Measurements from ENCODE around the gene C6orf52. TPM values are rescaled to one million over a fixed set of nuclear protein-coding genes. Genes with fewer than 3 reads are reported as not detected.
"Not testable (repeated sequence)": the region's sequence is repeated elsewhere in the genome, so short reads cannot be mapped to it uniquely, and the experiment has no call there.

Gene C6orf52
- total RNA-seq, 2 donors from 2014 or later: not detected

DNA sequence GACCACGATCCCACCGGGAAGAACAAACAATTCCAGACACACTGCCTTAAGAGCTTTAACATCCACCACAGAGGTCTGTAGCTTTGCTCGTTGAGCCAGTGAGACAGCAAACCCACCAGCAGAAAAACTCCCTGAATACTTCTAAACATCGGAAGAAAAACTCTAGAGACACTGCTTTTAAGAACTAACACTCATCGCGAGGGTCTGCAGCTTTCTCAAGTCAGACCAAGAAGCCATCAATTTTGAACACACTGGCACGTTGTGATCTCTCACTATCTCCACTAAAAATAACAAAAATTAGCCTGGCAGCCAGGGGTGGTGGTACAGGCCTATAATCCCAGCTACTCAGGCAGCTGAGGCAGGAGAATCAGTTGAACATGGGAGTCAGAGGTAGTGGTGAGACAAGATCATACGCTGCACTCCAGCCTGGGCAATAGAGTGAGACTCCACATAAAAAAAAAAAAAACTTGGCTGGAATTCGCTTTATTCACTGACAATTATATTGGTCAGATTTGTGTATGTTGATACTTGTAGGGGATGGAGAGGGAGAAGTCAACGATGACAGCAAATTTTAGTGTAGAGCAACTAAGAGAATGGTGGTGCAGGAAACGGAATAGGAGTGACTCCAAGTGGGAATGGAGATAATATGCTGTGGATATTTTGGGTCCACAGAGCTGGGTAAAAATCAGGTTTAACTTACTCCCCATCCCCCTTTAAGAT lies 27.6 kb upstream of the C6orf52 start:
- Mint-ChIP-seq H3K36me3 (ENCODE audit: low read depth) (peaks cover 16% of the 10 kb centered on the region), H3K9me3 (no peaks in the 10 kb centered on the region), H3K27ac (peak overlapping the region; percentile 98), H3K4me1 (peaks cover 25% of the 10 kb centered on the region), H3K27me3 (no peaks in the 10 kb centered on the region), H3K4me3 (peak overlapping the region; percentile 97)
- ATAC-seq (replicated peaks): no peak

DNA sequence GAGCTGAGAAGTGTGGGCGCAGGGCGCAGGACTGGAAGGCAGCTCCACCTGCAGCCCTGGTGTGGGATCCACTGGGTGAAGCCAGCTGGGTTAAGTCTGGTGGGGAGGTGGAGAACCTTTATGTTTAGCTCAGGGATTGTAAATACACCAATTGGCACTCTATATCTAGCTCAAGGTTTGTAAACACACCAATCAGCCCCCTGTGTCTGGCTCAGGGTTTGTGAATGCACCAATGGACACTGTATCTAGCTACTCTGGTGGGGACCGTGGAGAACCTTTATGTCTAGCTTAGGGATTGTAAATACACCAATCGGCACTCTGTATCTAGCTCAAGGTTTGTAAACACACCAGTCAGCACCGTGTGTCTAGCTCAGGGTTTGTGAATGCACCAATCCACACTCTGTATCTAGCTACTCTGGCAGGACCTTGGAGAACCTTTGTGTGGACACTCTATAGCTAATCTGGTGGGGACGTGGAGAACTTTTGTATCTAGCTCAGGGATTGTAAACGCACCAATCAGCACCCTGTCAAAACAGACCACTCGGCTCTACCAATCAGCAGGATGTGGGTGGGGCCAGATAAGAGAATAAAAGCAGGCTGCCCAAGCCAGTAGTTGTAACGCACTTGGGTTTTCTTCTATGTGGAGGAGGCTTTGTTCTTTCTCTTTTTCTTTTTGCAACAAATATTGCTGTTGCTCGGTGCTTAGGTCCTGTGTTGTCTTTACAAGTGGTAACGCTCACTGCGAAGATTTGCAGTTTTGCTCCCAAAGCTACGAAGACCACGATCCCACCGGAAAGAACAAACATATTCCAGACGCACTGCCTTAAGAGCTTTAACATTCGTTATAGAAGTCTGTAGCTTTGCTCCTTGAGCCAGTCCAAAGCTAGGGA lies 26.8 kb upstream of the C6orf52 start:
- ATAC-seq (replicated peaks); H3K27me3 Mint-ChIP-seq; H3K9me3 Mint-ChIP-seq: not testable (repeated sequence)
- H3K36me3 Mint-ChIP-seq (ENCODE audit: low read depth): peaks cover 11% of the 10 kb centered on the region
- H3K4me3 Mint-ChIP-seq: peak overlapping the region; percentile 97
- peaks cover 25% of the 10 kb centered on the region for H3K4me1 Mint-ChIP-seq
- H3K27ac Mint-ChIP-seq: peak overlapping the region; percentile 98

DNA sequence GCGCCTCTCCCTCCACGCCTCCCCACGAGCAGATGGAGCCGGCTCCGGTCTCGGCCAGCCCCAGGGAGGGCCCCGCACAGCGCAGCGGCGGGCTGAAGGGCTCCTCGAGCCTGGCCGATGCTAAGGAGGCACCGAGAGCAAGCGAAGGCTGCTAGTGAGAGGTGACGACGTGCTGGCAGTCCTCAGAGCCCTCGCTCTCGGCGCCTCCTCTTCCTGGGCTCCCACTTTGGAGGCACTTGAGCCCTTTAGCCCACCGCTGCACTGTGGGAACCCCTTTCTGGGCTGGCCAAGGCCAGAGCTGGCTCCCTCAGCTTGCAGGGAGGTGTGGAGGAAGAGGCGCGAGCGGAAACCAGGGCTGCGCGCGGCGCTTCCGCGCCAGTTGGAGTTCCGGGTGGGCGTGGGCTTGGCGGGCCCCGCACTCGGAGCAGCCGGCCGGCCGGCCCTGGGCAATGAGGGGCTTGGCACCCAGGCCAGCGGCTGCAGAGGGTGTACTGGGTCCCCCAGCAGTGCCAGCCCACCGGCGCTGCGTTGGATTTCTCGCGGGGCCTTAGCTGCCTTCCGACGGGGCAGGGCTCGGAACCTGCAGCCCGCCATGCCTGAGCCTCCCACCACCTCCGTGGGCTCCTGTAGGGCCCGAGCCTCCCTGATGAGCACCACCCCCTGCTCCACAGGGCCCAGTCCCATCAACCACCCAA lies 26.0 kb upstream of the C6orf52 start:
- H3K9me3 Mint-ChIP-seq: no peaks in the 10 kb centered on the region
- H3K27me3 Mint-ChIP-seq: no peaks in the 10 kb centered on the region
- H3K4me3 Mint-ChIP-seq: peak overlapping the region; percentile 97
- peaks cover 20% of the 10 kb centered on the region for H3K4me1 Mint-ChIP-seq
- peaks cover 3% of the 10 kb centered on the region for H3K36me3 Mint-ChIP-seq (ENCODE audit: low read depth)
- peak; percentile 33 for ATAC-seq (replicated peaks)
- peak overlapping the region; percentile 98 for H3K27ac Mint-ChIP-seq

DNA sequence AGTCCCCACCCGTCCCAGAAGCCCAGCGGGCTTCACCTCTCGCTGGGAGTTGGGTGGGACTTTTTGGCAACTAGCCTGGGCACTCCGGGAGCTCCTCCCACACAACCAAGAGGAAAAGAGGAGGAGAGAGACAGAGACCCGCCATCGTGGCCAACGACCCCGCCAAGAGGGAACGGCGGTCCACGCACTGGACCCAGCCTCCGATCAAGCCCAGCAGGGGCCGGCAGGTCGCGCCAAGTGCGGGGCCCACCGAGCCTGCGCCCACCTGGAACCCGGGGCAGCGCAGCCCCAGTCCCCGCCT lies 25.5 kb upstream of the C6orf52 start:
- no peaks in the 10 kb centered on the region for H3K9me3 Mint-ChIP-seq
- H3K36me3 Mint-ChIP-seq (ENCODE audit: low read depth): no peaks in the 10 kb centered on the region
- ATAC-seq (replicated peaks): no peak
- H3K27ac Mint-ChIP-seq: peak overlapping the region; percentile 78
- H3K4me3 Mint-ChIP-seq: peak overlapping the region; percentile 97
- H3K4me1 Mint-ChIP-seq: peaks cover 17% of the 10 kb centered on the region
- H3K27me3 Mint-ChIP-seq: no peaks in the 10 kb centered on the region

DNA sequence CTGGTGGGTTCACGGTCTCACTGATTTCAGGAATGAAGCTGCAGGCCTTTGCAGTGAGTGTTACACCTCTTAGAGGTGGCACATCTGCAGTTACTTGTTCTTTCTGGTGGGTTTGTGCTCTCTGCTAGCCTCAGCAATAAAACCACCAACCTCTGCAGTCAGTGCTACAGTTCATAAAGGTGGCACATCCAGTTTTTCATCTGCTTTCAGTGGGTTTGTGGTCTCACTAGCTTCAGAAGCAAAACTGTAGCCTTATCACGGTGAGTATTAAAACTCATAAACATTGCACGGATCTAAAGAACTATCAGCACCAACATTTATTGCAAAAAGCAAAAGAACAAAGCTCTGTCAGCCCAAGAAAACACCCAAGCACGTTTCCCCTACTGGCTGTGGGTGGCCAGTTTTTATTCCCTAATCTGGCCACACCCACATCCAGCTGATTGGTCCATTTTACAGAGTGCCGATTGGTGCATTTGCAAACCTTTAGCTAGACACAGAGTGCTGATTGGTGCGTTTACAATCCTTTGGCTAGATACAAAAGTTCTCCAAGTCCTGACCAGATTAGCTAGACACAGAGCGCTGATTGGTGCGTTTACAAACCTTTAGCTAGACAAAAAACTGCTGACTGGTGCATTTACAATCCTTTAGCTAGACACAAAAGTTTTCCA lies 25.0 kb upstream of the C6orf52 start:
- H3K36me3 Mint-ChIP-seq (ENCODE audit: low read depth): no peaks in the 10 kb centered on the region
- H3K27me3 Mint-ChIP-seq: no peaks in the 10 kb centered on the region
- no peaks in the 10 kb centered on the region for H3K9me3 Mint-ChIP-seq
- no peak for ATAC-seq (replicated peaks)
- H3K27ac Mint-ChIP-seq: peak overlapping the region; percentile 78
- peak overlapping the region; percentile 97 for H3K4me3 Mint-ChIP-seq
- peaks cover 17% of the 10 kb centered on the region for H3K4me1 Mint-ChIP-seq

DNA sequence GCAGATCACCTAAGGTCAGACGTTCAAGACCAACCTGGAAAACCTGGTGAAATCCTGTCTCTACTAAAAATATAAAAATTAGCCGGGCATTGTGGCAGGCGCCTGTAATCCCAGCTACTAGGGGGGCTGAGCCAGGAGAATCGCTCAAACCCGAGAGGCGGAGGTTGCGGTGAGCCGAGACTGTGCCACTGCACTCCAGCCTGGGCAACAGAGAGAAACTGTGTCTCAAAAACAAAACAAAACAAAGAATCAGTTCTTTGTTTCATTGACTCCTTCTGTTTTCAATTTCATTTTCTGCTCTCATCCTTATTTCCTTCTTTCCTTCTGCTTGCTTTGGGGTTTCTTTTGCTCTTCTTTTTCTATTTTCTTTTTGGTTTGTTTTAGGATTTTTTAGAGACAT lies 19.5 kb upstream of the C6orf52 start:
- no peak overlapping the region for H3K4me3 Mint-ChIP-seq
- H3K27me3 Mint-ChIP-seq: no peaks in the 10 kb centered on the region
- H3K4me1 Mint-ChIP-seq: no peaks in the 10 kb centered on the region
- H3K36me3 Mint-ChIP-seq (ENCODE audit: low read depth): peaks cover 21% of the 10 kb centered on the region
- H3K9me3 Mint-ChIP-seq: no peaks in the 10 kb centered on the region
- peak overlapping the region; percentile 13 for H3K27ac Mint-ChIP-seq
- ATAC-seq (replicated peaks): no peak

DNA sequence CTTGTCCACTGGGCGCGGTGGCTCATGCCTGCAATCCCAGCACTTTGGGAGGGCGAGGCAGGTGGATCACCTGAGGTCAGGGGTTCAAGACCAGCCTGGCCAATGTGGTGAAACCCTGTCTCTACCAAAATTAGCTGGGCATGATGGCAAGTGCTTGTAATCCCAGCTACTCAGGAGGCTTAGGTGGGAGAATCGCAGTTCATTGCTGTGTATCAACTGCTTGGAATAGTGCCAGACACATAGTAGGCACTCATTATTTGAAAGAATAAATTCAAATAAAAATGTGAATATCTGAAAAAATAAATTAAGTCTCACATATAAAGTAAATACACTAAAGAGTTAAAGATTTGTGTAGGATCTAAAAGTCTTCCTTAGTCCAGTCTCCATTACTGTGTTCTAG lies 2.2 kb upstream of the C6orf52 start:
- ATAC-seq (replicated peaks): no peak
- peak overlapping the region; percentile 90 for H3K4me3 Mint-ChIP-seq
- no peaks in the 10 kb centered on the region for H3K9me3 Mint-ChIP-seq
- H3K36me3 Mint-ChIP-seq (ENCODE audit: low read depth): peaks cover 76% of the 10 kb centered on the region
- H3K27me3 Mint-ChIP-seq: no peaks in the 10 kb centered on the region
- H3K27ac Mint-ChIP-seq: no peak overlapping the region
- H3K4me1 Mint-ChIP-seq: no peaks in the 10 kb centered on the region

DNA sequence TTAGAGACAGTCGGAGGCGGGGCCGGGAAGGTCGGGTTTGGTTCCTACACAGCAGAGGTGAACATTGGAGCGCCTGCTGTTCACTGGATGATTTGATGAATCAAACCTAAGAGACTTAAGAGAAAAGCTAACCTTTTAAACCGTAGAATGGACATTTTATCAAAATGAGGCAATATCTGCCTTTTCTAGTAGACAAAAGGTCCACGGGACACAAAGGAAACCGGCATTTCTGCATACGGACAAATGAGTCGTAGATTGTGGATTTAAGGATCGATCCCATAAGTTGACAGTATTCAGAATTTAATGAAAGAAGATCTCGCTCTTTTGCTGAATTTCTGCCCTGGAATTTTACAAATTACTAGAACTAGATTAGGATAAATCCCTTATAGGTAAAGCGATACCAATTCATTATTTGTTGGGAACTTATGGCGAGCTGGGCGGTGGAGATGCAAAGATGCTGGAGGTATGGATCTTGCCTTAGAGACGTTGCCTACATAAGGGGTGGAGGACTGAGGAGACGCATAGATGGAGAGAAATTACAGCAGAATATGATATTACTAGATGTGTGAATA lies 756 bp upstream of the C6orf52 start:
- ATAC-seq (replicated peaks): no peak
- Mint-ChIP-seq H3K9me3 (no peaks in the 10 kb centered on the region), H3K4me3 (peak overlapping the region; percentile 90), H3K36me3 (ENCODE audit: low read depth) (peaks cover 61% of the 10 kb centered on the region), H3K27ac (peak overlapping the region; percentile 99), H3K27me3 (no peaks in the 10 kb centered on the region), H3K4me1 (no peaks in the 10 kb centered on the region)

DNA sequence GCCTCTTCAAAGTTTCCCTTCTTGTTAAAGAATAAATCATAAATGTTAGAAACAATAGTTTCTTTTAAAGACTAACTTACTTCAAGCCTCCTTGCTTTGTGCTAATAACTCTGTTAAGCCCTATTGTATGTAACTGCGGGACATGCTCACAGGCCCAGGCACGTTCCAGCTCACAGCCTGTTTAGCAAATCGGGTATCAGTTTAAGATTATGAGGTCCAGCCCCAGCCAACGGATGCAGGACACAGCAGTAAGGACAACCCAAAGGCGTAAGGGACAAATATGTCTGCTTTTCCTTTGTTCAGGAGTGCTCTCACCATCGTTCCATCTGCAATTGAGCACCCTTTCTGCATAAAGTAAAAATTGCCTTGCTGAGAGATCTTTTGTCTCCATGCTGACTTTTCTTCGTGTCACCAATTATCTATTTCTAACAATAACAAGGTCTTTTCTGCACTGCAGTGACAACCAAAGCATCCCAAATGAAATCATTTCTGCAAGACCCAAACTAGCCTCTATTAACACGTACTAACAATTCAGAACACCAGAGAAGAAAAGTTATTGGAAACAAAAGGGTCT lies 1.4 kb downstream of the C6orf52 start:
- Mint-ChIP-seq H3K27me3 (no peaks in the 10 kb centered on the region), H3K27ac (peak overlapping the region; percentile 61), H3K36me3 (ENCODE audit: low read depth) (peaks cover 40% of the 10 kb centered on the region), H3K9me3 (no peaks in the 10 kb centered on the region), H3K4me3 (peak overlapping the region; percentile 90), H3K4me1 (no peaks in the 10 kb centered on the region)
- ATAC-seq (replicated peaks): no peak

DNA sequence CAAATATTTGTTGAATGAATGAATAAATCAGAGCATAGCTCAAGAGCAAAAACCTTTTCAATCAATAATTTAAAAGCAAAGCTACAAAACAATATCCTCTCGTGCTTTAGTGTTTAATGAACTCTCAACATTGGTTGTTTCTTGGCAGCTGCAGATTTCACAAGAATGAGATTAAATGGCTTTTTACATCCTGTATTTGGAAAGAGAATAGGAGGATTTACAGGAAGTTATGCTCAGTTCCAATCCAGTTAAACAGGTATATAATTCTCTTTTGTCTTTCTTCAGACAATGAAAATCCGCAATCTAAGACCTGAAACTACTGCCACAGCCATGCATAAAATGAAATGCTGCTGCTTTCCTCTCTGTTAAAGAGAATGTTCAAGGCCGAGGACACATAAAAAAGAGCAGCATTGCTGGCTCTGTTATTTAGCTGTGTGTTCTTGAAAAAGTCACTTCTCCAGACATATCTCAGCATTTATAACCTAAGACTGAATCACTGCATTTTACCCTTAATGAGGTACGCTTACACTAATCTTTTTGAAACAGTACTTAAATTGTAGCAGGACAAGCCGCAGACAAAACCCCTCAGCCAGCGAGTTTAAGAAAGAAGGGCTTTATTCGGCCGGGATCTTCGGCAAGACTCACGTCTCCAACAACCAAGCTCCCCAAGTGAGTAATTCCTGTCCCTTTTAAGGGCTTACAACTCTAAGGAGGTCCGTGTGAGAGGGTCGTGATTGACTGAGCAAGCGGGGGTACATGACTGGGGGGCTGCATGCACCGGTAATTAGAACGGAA lies 3.6 kb downstream of the C6orf52 start:
- H3K4me3 Mint-ChIP-seq: no peak overlapping the region
- no peak for ATAC-seq (replicated peaks)
- H3K27me3 Mint-ChIP-seq: no peaks in the 10 kb centered on the region
- H3K4me1 Mint-ChIP-seq: no peaks in the 10 kb centered on the region
- H3K9me3 Mint-ChIP-seq: no peaks in the 10 kb centered on the region
- H3K27ac Mint-ChIP-seq: no peak overlapping the region
- H3K36me3 Mint-ChIP-seq (ENCODE audit: low read depth): peaks cover 18% of the 10 kb centered on the region

DNA sequence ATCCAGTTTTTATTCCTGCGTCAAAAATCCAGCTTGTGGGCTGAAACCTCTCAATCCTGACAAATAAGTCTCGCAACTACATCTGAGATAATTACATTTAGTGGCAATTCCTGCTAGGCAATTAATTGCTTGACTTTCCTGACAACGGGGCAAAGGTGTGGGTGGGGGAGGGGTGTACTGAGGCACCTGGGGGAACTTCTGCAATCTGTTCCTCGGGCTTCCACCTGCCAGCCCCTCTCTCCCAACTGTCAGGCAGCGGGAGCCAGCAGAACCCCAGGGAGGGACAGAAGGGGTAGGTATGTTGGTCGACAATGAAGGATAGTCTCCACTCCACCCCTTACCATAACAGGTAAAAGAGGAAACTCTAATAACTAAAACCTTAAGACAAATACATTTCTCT lies 6.8 kb downstream of the C6orf52 start:
- Mint-ChIP-seq H3K36me3 (ENCODE audit: low read depth) (no peaks in the 10 kb centered on the region), H3K27ac (no peak overlapping the region), H3K9me3 (no peaks in the 10 kb centered on the region), H3K4me1 (no peaks in the 10 kb centered on the region), H3K4me3 (no peak overlapping the region), H3K27me3 (peaks cover 5% of the 10 kb centered on the region)
- no peak for ATAC-seq (replicated peaks)

DNA sequence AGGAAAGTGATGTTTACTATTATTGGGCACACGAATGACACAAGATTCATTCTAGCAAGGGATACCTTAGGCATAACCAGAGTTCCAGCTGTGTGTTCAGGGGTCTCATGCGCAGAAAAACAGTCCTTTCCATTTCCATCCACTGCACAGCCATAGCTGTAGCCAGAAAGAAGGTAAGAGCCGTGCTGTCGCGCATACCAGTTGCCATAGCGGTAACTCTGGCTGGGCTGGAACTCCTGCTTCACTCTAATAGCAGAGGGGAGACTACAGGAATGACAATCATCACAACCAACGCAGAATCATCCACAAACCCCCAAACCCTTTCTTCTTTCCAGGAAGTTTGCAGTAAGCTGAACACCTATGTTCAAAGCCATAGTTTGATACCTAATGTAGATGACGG lies 7.5 kb downstream of the C6orf52 start:
- Mint-ChIP-seq H3K4me3 (no peak overlapping the region), H3K9me3 (no peaks in the 10 kb centered on the region), H3K4me1 (no peaks in the 10 kb centered on the region), H3K27ac (no peak overlapping the region), H3K27me3 (peaks cover 5% of the 10 kb centered on the region), H3K36me3 (ENCODE audit: low read depth) (no peaks in the 10 kb centered on the region)
- ATAC-seq (replicated peaks): no peak
